H1 (cell line): ENCODE results near the gene CLN3. TPM values are rescaled to one million over a fixed set of nuclear protein-coding genes. Genes with fewer than 3 reads are reported as not detected.

Experiments
- CTCF ChIA-PET: fragments of 300-600 bp; sonication (Branson Sonifier 250); formaldehyde crosslinking; loops from one replicate; lab custom pipeline; 2021; ENCODE audit not compliant: partially characterized antibody; lab: Charles Lee
- POLR2A ChIA-PET: fragments of 300-600 bp; sonication (Branson Sonifier 250); formaldehyde crosslinking; loops from one replicate; lab custom pipeline; 2021; ENCODE audit warnings: inconsistent platforms; ENCODE audit not compliant: partially characterized antibody; lab: Charles Lee
- DNase-seq, 2 experiments: peaks; one replicate each; pipeline versions ENCODE4 v3.0.0 to v3.0.0-alpha.2; 2010 to 2022; ENCODE audit warnings: low spot score in 2 of 2, low read depth in 1 of 2, mixed read lengths in 1 of 2
- FAIRE-seq: peaks from 2 replicates; lab custom pipeline; 2011; peaks lifted over from hg19 to GRCh38; lab: Jason Lieb, UNC
- H2AFZ ChIP-seq: 2 replicates; pipeline ENCODE4 v1.8.1; 2012; ENCODE audit warnings: low read length, inconsistent platforms
- H2AK5ac ChIP-seq: 2 replicates; pipeline ENCODE4 v1.6.1; 2013; ENCODE audit warnings: low read depth, low read length
- H2BK120ac ChIP-seq: replicated peaks from 2 replicates; pipeline ENCODE3; 2013; ENCODE audit warnings: low read depth, low read length, inconsistent platforms
- H2BK12ac ChIP-seq: 2 replicates; pipeline ENCODE4 v1.6.1; 2013; ENCODE audit warnings: low read depth, low read length
- H2BK15ac ChIP-seq: 2 replicates; pipeline ENCODE4 v1.6.1; 2013; ENCODE audit warnings: low read length
- H2BK20ac ChIP-seq: 2 replicates; pipeline ENCODE4 v1.6.1; 2013; ENCODE audit warnings: low read length
- H2BK5ac ChIP-seq: 2 replicates; pipeline ENCODE4 v1.6.1; 2013; ENCODE audit warnings: low read depth, low read length
- H3K14ac ChIP-seq: 2 replicates; pipeline ENCODE4 v1.6.1; 2013; ENCODE audit warnings: inconsistent platforms; ENCODE audit not compliant: insufficient read length
- H3K18ac ChIP-seq: 2 replicates; pipeline ENCODE4 v1.6.1; 2013; ENCODE audit warnings: low read length; ENCODE audit errors: extremely low read depth
- H3K23ac ChIP-seq: 2 replicates; pipeline ENCODE4 v1.6.1; 2013; ENCODE audit warnings: inconsistent platforms; ENCODE audit not compliant: insufficient read length
- H3K23me2 ChIP-seq: 2 replicates; pipeline ENCODE4 v1.6.1; 2013; ENCODE audit warnings: low read depth, low read length
- H3K27ac ChIP-seq: 2 replicates; pipeline ENCODE4 v1.6.1; 2011; ENCODE audit warnings: low read depth, low read length, inconsistent platforms
- H3K27me3 ChIP-seq, 4 experiments: replicated peaks in 1 of 4; 1 replicate in 1 of 4; 2 replicates in 3 of 4; pipeline versions ENCODE4 v1.6.1 to v1.8.1; 2011 to 2013; ENCODE audit warnings: low read length in 3 of 4, mild to moderate bottlenecking in 3 of 4, inconsistent platforms in 2 of 4, mixed read lengths in 2 of 4, moderate library complexity in 1 of 4; ENCODE audit not compliant: control insufficient read depth in 3 of 4, insufficient read depth in 3 of 4; ENCODE audit errors: extremely low read depth in 1 of 4
- H3K36me3 ChIP-seq, 4 experiments: 2 replicates each; pipeline versions ENCODE4 v1.6.1 to v1.8.1; 2011 to 2013; ENCODE audit warnings: mild to moderate bottlenecking in 4 of 4, low read length in 3 of 4, moderate library complexity in 2 of 4, control low read depth in 1 of 4, inconsistent platforms in 1 of 4; ENCODE audit not compliant: insufficient read depth in 4 of 4, control insufficient read depth in 2 of 4
- H3K4ac ChIP-seq: replicated peaks from 2 replicates; pipeline ENCODE3; 2013; ENCODE audit warnings: low read length, low read depth, mixed read lengths, inconsistent platforms; ENCODE audit not compliant: insufficient read length
- H3K4me1 ChIP-seq, 4 experiments: replicated peaks in 1 of 4; 1 replicate in 1 of 4; 2 replicates in 3 of 4; pipeline versions ENCODE4 v1.6.1 to v1.8.1; 2011 to 2013; ENCODE audit warnings: low read length in 3 of 4, inconsistent platforms in 2 of 4, mixed read lengths in 1 of 4; ENCODE audit not compliant: insufficient read depth in 4 of 4, control insufficient read depth in 3 of 4
- H3K4me2 ChIP-seq, 2 experiments: 2 replicates each; pipeline versions ENCODE4 v1.6.1 to v1.8.1; 2011 to 2013; ENCODE audit warnings: low read depth in 2 of 2, low read length in 2 of 2, control low read depth in 1 of 2, inconsistent platforms in 1 of 2, mild to moderate bottlenecking in 1 of 2; ENCODE audit not compliant: insufficient read depth in 1 of 2
- H3K4me3 ChIP-seq, 4 experiments: fragments of 200-600, 300-600 bp in 1 of 4; sonication (generic), shearing (Covaris generic), sonication (Bioruptor Twin) in 1 of 4; 2 replicates each; pipeline versions ENCODE4 v1.5.1 to v1.8.1; 2011 to 2016; ENCODE audit warnings: low read length in 4 of 4, low read depth in 3 of 4, control low read depth in 2 of 4, inconsistent platforms in 2 of 4, mild to moderate bottlenecking in 2 of 4, mixed read lengths in 1 of 4, moderate library complexity in 1 of 4; ENCODE audit not compliant: insufficient read depth in 2 of 4; ENCODE audit errors: extremely low read depth in 1 of 4
- H3K56ac ChIP-seq: replicated peaks from 2 replicates; pipeline ENCODE3; 2013; ENCODE audit warnings: low read depth, mild to moderate bottlenecking, mixed read lengths, low read length, inconsistent platforms; ENCODE audit not compliant: insufficient read length
- H3K79me1 ChIP-seq: 2 replicates; pipeline ENCODE4 v1.6.1; 2013; ENCODE audit warnings: low read depth, low read length, control low read depth
- H3K79me2 ChIP-seq, 2 experiments: 2 replicates each; pipeline versions ENCODE4 v1.6.1 to v1.8.1; 2012 to 2013; ENCODE audit warnings: low read length in 2 of 2, mild to moderate bottlenecking in 2 of 2, inconsistent platforms in 1 of 2; ENCODE audit not compliant: insufficient read depth in 2 of 2, control insufficient read depth in 1 of 2
- H3K9ac ChIP-seq, 4 experiments: replicated peaks in 1 of 4; 1 replicate in 1 of 4; 2 replicates in 3 of 4; pipeline versions ENCODE4 v1.6.1 to v1.8.1; 2011 to 2013; ENCODE audit warnings: low read depth in 3 of 4, low read length in 3 of 4, control low read depth in 2 of 4, mild to moderate bottlenecking in 2 of 4, moderate library complexity in 2 of 4, inconsistent platforms in 1 of 4; ENCODE audit errors: extremely low read depth in 1 of 4
- H3K9me3 ChIP-seq, 2 experiments: 2 replicates each; pipeline versions ENCODE4 v1.6.1 to v1.8.1; 2012 to 2013; ENCODE audit warnings: mild to moderate bottlenecking in 2 of 2, moderate library complexity in 2 of 2, control low read depth in 1 of 2, inconsistent platforms in 1 of 2, low read depth in 1 of 2, low read length in 1 of 2, mixed read lengths in 1 of 2; ENCODE audit not compliant: insufficient read depth in 2 of 2
- H4K20me1 ChIP-seq, 2 experiments: replicated peaks in 1 of 2; 2 replicates each; pipeline versions ENCODE3 to v1.8.1; 2011 to 2013; ENCODE audit warnings: inconsistent platforms in 2 of 2, low read length in 2 of 2, mild to moderate bottlenecking in 1 of 2; ENCODE audit not compliant: insufficient read depth in 2 of 2, control insufficient read depth in 1 of 2
- H4K5ac ChIP-seq: 2 replicates; pipeline ENCODE4 v1.6.1; 2013; ENCODE audit warnings: low read length, low read depth, mixed read lengths, inconsistent platforms; ENCODE audit not compliant: insufficient read length
- H4K8ac ChIP-seq: 2 replicates; pipeline ENCODE4 v1.8.0; 2013; ENCODE audit warnings: mild to moderate bottlenecking, moderate library complexity, low read length, inconsistent platforms; ENCODE audit not compliant: insufficient read depth; ENCODE audit errors: extremely low read depth
- H4K91ac ChIP-seq: replicated peaks from 2 replicates; pipeline ENCODE3; 2013; ENCODE audit warnings: low read length, mixed read lengths, inconsistent platforms; ENCODE audit not compliant: insufficient read length
- CBX8 ChIP-seq: fragments of 300-800, 300-1000 bp; sonication (generic); IDR thresholded peaks from 2 replicates; pipeline ENCODE4 v1.7.1; 2016; ENCODE audit warnings: low read depth, low read length, borderline replicate concordance
- GABPA ChIP-seq: IDR thresholded peaks from 2 replicates; pipeline ENCODE4 v1.6.1; 2011; ENCODE audit warnings: mild to moderate bottlenecking, low read length, moderate library complexity, borderline replicate concordance; ENCODE audit not compliant: insufficient read depth
- NRF1 ChIP-seq: IDR thresholded peaks from 2 replicates; pipeline ENCODE4 v1.6.1; 2011; ENCODE audit warnings: mild to moderate bottlenecking, low read depth, low read length, improper control_type of control experiment
- POLR2AphosphoS5 ChIP-seq: IDR thresholded peaks from 2 replicates; pipeline ENCODE4 v1.6.1; 2011; ENCODE audit warnings: low read depth, low read length
- RBBP5 ChIP-seq: IDR thresholded peaks from 2 replicates; pipeline ENCODE4 v1.7.1; 2012; ENCODE audit warnings: low read depth, mild to moderate bottlenecking, inconsistent platforms, low read length, moderate library complexity, borderline replicate concordance
- SP4 ChIP-seq: IDR thresholded peaks from 2 replicates; pipeline ENCODE4 v1.6.1; 2012; ENCODE audit warnings: low read length, inconsistent platforms
- TEAD4 ChIP-seq: IDR thresholded peaks from 2 replicates; pipeline ENCODE4 v1.6.1; 2012; ENCODE audit warnings: low read depth, low read length, inconsistent platforms, mixed read lengths
- ZNF274 ChIP-seq: IDR thresholded peaks from 2 replicates; pipeline ENCODE4 v1.7.0; 2012; ENCODE audit warnings: low read length, borderline replicate concordance; ENCODE audit errors: extremely low read depth
- WGBS, 2 experiments: shearing (Covaris generic) in 1 of 2; methylation state at CpG; one replicate each; pipeline versions ENCODE4 v1.1.6 to v1.1.7; 2013 to 2015; ENCODE audit warnings: low lambda C conversion rate in 2 of 2, mixed read lengths in 2 of 2, inconsistent platforms in 1 of 2, low coverage in 1 of 2, missing lambda C conversion rate in 1 of 2; ENCODE audit not compliant: insufficient replicate concordance in 2 of 2, insufficient coverage in 1 of 2, insufficient read length in 1 of 2; ENCODE audit errors: extremely low coverage in 1 of 2, missing lambda C conversion rate in 1 of 2; 5-methylcytosine and 5-hydroxymethylcytosine counted together
- polyA plus RNA-seq, 7 experiments: library from polyadenylated mRNA; depleted of rRNA in 3 of 7; stranded (reverse) in 5 of 7; unstranded in 2 of 7; fragments of >200 nt in 5 of 7; fragments of 200-250 nt in 2 of 7; gene quantifications; 1 replicate in 5 of 7; 2 replicates in 1 of 7; 4 replicates in 1 of 7; pipeline versions ENCODE4 v1.2.1 to v1.2.3, GENCODE V29; 2011 to 2013; ENCODE audit warnings: missing spikeins in 2 of 7, mixed read lengths in 2 of 7
- total RNA-seq: library from RNA; stranded (reverse); fragmentation: NEBNext Ultra II Directional; extraction: Animal tissue kit (Norgen Biotek cat#: 25700); gene quantifications from 2 replicates; pipeline ENCODE4 v1.2.1, GENCODE V29; 2021

CLN3 gene
- total and polyA plus RNA-seq, 2 of the 8 experiments (the other 6 are each of a cell fraction or from before 2014, with no cell fraction given), result 22.9 to 44.3 TPM

DNA sequence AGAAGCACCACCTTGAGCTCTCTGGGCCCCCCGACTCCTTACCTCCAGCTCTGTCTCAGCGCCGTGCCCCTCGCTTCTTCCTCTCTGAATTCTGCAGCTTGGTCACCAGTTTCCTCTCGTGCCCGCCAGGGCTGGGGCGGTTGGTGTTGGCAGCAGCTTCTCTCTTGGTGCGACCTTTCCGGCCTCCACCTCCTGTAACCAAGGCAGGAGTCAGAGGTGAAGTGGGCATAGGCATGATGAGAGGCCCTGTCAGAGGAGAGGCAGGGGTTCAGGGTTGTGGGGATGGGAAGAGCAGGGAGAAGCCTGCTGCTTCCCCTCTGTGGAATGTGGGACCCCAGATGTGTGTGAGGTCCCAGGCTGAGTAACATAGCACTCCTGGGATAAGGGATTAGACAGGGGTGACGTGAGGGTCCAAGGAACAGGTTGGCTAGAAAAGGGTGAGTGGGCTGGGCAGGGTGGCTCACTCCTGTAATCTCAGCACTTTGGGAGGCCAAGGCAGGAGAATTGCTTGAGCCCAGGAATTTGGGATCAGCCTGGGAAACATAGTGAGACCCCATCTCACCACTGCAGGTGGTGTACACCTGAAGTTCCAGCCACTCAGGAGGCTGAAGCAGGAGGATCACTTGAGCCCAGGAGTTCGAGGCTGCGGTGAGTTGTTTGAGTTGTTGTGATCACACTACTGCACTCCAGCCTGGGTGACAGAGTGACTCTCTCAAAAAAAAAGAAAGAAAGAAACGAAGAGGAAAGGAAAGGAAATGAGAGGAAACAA lies 46.3 kb upstream of the CLN3 start:
- no peaks in the 10 kb centered on the region for H3K79me2 ChIP-seq
- ChIA-PET CTCF (interaction anchor here (0.9 kb wide), 1 partner anchor 78 kb away, joined by 3 read pairs; no protein-coding TSS in a partner anchor), POLR2A (interaction anchor here (1.6 kb wide), 1 partner anchor 16 kb away, joined by 5 read pairs; the partner anchor contains the start of gene SGF29)
- no peak overlapping the region for H3K4ac ChIP-seq
- H3K79me1 ChIP-seq, result no peaks in the 10 kb centered on the region
- no peak overlapping the region for H2BK15ac ChIP-seq
- no peak overlapping the region for H2AFZ ChIP-seq
- H3K56ac ChIP-seq, result no peak overlapping the region
- H3K18ac ChIP-seq, result no peak overlapping the region
- DNase-seq, result no peak
- H2BK120ac ChIP-seq, result no peak overlapping the region
- H3K4me2 ChIP-seq, result no peak overlapping the region
- H3K36me3 ChIP-seq, result no peaks in the 10 kb centered on the region
- H2AK5ac ChIP-seq, result no peak overlapping the region
- no peak overlapping the region for H2BK5ac ChIP-seq
- no peak overlapping the region for H4K8ac ChIP-seq
- no peaks in the 10 kb centered on the region for H3K23me2 ChIP-seq
- H2BK12ac ChIP-seq, result no peak overlapping the region
- H3K14ac ChIP-seq, result no peak overlapping the region
- H3K27me3 ChIP-seq, result no peaks in the 10 kb centered on the region
- no peak overlapping the region for H4K5ac ChIP-seq
- H4K20me1 ChIP-seq, result no peaks in the 10 kb centered on the region
- no peak overlapping the region for H2BK20ac ChIP-seq
- H3K4me3 ChIP-seq, result no peak overlapping the region
- TF ChIP-seq POLR2AphosphoS5, result no peak
- TF ChIP-seq GABPA, result no peak
- no peak for TF ChIP-seq RBBP5
- TF ChIP-seq ZNF274, result no peak
- no peak for TF ChIP-seq TEAD4
- no peak for TF ChIP-seq NRF1
- no peak for TF ChIP-seq SP4
- TF ChIP-seq CBX8, result no peak
- no peak overlapping the region for H3K9ac ChIP-seq
- H4K91ac ChIP-seq, result no peak overlapping the region
- 85% methylated on average over 13 of the region's 13 CpGs; no CpG with 5 or more reads in 1 of the 2 experiments for WGBS, 2 experiments
- H3K27ac ChIP-seq, result no peak overlapping the region
- no peak for FAIRE-seq
- peaks cover 0 to 4% (median 1%) of the 10 kb centered on the region in 4 experiments; a peak in 2 of 7 replicates for H3K4me1 ChIP-seq
- no peak overlapping the region for H3K23ac ChIP-seq
- no peaks in the 10 kb centered on the region for H3K9me3 ChIP-seq
